NCI-H748 (cell line): ENCODE measurements around the gene ZNF575.
A peak's percentile ranks its signal among the peaks of the same experiment; 100 is the strongest.

Source experiments
- DNase-seq: peaks from one replicate; lab custom pipeline; 2025; ENCODE audit not compliant: unreplicated experiment; lab: John Stamatoyannopoulos, UW

Gene ZNF575, protein sequence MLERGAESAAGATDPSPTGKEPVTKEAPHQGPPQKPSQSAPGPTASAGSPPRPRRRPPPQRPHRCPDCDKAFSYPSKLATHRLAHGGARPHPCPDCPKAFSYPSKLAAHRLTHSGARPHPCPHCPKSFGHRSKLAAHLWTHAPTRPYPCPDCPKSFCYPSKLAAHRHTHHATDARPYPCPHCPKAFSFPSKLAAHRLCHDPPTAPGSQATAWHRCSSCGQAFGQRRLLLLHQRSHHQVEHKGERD

GRCh38 chr19:43532962-43533545 lies at the start of gene ZNF575:
TSS of gene ZNF575 (plus strand) at chr19:43533188. CDS start at chr19:43534423, 1,235 bp downstream.
- peak; percentile 99 for DNase-seq

DNA sequence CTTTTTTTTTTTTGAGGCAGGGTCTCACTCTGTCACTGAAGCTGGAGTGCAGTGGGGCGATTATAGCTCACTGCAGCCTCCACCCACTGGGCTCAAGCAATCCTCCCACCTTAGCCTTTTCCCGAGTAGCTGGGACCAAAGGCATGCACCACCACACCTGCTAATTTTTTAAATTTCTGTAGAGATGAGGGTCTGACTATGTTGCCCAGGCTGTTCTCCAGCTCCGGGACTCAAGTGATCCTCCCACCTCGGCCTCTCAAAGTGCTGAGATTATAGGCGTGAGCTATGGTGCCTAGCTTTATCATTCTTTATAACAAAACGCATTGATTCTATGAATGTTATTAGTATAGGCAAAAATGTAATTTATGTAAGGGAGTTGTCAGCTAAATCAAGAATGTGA lies 49.7 kb upstream of the ZNF575 start:
- DNase-seq: no peak

DNA sequence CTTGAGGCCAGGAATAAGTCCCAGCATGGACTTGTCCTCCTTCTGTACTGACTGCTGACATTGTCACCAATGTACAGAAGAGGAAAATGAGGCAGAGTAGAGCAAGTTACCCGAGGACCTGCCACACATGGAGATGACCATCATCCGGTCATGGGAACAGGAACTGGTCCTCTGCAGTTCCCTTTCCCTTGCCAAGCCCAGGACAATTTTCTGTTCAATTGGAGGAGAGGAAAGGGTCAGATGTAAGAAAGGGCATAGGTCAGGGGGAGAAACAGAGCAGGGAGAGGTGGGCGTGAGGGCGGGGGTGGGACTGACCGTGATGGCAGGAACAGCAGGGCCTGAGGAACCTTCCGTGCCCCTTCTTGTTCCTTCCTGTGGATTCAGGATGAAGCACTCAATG lies 47.0 kb upstream of the ZNF575 start:
- DNase-seq: no peak

DNA sequence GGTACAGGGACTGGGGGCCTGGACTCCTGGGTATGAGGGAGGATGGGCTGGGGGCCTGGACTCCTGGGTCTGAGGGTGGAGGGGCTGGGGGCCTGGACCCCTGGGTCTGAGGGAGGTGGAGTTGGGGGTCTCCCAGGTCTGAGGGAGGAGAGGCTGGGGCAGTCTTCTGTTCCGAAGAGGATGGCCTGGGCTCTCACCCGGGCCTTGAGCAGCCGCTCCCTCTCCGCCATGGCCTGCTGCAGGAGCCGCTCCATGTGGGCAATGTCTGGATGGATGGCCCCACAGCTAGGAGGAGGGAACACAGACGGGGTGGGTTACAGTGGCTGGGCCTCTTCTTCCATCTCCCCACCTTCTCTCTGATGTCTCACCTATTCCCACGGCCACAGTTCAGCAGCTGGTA lies 46.6 kb upstream of the ZNF575 start:
- no peak for DNase-seq

DNA sequence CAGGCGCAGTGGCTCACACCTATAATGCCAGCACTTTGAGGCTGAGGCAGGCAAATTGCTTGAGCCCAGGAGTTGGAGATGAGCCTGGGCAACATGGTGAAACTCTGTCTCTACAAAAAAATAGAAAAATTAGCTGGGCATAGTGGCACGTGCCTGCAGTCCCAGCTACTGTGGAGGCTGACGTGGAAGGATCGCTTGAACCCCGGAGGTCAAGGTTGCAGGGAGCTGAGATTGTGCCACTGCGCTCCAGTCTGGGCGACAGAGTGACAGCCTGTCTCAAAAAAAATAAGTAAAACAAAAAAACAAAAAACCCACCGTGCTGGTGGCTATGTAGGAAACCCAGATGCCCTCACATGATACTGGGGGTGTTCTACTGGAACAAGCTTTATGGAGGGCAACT lies 44.8 kb upstream of the ZNF575 start:
- no peak for DNase-seq

DNA sequence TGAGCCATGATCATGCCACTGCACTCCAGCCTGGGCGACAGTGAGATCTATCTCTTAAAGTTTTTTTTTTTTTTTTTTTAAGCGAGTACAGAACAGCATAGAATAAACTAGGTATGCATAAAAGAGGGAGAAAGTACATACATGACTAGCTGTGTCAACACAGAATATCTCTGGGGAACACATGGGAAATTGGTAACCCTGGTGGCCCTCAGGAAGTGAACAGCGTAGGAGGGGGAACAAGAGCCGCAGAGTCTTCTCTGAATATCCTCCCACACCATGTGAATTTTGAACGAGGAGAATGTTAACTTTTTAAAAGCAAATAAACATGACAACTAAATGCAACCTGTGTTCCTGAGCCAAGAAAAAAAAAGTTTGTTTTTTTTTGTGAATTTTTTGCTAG lies 43.7 kb upstream of the ZNF575 start:
- DNase-seq: no peak

DNA sequence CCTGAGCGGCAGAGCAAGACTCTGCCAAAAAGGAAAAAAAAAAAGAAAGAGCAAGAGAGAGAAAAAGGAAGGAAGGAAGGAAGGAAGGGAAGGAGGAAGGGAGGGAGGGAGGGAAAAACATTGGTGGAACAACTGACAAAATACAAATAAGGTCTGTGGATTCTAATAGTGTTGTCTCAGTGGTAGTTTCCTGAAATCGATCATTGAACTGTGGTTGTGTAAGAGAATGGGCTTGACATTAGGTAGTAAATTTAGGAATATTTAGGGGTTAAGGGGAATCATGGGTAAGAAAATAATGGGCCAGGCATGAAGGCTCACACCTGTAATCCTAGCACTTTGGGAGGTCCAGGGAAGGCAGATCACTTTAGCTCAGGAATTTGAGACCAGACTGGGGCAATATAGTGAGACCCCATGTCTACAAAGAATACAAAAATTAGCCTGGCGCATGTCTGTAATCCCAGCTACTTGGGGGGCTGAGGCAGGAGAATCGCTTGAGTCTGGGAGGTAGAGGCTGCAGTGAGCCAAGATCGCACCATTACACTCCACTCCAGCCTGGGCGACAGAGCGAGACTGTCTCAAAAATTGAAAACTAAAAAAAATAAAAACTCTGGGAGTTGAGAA lies 42.9 kb upstream of the ZNF575 start:
- DNase-seq: no peak

DNA sequence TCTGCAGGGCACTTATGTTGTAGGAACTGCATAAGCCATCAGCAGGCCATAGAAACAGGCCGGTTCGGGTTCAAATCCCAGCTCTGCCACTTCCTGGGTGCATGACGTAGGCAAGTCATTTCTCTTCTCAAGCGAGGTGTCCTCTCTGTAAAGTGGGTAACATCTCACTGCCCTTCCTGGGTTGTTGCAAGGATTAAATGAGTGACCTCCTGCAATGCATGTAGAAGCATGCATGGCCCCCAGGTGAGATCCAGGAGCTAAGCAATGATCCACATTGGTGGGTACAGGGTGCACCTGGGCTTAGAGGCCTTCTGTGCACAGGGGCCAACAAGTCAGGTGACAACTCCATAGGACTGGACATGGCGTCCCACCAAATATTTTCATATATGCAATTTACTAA lies 42.2 kb upstream of the ZNF575 start:
- no peak for DNase-seq

DNA sequence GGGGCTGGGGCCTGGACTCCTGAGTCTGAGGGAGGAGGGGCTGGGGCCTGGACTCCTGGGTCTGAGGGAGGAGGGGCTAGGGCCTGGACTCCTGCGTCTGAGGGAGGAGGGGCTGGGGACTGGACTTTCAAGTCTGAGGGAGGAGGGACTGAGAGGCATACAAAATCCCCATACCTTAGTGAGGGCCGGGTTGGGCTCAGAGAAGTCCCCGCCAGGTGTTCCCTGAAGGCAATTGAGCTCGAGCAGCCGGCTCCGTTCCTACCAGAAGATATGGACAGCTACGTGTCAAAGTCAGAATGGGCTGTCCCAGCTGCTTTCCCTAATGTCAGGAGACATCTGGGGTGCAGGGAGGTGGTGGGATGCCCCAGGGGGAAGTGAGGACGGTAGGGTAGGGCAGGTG lies 37.9 kb upstream of the ZNF575 start:
- DNase-seq: no peak

DNA sequence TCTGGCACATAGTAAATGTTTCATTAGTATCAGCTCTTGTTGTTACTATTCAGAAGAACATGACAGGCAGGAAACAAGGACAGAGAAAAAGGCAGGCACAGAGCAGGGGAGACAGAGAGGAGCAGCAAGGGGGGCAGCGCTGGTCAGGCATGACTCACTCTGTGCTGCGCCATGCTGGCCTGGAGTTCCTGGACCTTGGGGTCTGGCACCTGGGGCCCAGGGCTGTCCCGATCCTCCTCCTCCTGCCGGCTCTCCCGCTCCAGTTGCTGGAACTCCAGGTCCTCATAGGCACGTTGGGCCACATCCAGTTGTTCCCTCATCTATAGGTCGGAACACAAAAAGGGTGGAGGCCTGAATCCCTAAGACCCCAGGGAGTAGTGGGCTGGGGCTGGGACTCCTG lies 36.0 kb upstream of the ZNF575 start:
- no peak for DNase-seq

- DNase-seq: no peak
Observed at GRCh38 chr19:43498233-43498842, 34.6 kb upstream of the ZNF575 start.

- DNase-seq: no peak
Observed at GRCh38 chr19:43499042-43499441, 33.9 kb upstream of the ZNF575 start.

DNA sequence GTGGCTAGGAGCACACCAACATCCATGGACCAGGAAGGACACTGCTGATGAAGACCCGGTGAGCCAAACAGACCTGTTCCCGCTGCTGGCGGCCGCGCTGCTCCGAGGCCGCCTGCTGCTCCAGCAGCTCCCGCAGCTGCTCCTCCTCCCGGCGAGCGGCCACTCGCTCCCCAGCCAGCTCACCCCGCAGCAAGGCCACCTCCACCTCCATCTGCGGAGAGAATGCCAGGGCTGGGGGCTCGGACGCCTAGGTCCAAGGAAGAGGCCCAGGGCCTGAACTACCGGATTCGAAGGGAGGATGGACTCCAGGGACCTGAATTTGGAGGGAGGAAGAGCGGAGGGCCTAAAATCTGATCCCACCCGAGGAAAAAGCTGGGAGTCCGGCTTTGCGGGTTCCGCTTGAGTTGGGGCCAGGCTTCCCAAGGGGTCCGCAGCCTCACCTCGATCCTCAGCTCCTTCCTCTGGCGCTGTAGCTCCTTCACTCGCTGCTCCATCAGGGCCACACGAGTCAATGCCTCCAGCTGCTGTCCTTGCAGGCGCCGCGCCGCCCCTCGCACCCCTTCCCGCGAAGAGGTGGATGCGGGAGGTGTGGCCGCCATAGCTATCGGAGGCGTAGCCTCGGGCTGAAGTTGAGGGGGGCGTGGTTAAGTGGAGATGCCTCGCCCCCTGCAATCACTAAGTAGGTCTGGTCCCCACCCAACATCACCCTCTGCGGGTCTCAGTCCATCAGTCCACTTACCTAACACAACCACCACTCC lies 31.1 kb upstream of the ZNF575 start:
- no peak for DNase-seq

DNA sequence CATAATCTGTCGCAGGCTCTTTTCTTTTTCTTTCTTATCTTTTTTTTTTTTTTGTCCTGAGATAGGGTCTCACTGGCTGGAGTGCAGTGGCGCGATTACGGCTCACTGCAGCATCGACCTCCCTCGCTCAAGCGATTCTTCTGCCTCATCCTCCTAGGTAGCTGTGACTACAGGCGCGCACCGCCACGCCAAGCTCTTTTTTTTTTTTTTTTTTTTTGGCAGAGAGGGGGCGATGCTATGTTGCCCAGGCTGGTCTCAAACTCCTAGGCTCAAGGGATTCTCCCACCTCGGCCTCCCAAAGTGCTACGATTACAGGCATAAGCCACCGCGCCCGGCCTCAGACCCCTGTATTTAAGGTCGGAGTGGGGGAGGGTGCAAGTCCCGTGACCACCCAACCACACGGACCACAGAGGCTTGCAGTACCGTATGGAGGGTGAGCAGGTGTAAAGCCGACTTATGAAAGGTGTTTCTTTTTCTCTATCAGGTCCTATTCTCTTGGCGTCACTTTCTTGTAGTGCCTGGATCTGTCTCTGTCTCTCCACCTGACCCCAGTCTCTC lies 30.5 kb upstream of the ZNF575 start:
- DNase-seq: no peak

DNA sequence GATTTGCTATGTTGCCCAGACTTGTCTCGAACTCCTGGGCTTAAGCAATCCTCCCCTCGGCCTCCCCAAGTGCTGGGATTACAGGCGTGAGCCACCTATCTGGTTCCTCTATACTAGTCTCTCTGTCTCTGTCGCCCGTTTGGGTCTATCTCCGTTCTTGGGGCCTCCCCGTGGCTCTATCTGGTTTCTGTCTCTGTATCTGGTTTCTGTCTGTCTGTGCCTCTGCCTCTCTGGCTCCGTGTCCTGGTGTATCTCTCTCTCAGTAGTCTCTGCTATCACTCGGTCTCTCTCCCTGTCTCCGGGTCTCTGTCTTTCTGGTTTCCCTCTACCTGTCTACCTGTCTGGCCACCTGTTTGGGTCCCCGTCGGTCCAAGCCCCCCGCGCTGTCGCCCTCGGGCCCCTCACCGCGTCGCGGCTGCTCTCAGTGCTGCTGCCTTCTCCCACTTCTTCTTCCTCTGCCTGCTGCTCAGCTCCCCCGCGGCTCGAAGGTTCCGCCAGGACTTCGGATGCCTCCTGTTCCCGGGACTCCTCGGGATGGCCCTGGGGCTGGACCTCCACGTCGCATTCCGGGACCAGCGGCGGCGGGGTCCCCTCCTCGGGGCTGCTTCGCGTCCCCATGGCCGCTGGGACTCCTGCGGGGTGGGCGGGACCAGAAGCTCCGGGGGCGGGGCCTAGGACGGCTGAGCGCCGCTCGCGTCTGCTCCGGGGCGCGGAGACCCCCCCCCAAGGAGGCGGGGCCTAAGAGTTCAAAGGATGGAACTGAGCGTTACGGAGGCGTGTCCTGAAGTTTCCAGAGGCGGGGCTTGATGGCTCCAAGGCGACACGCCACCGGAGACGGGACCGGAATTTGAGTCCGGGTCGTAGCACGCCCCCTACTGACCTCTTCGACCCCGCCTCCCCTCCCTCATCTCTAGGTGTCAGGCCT lies 29.2 kb upstream of the ZNF575 start:
- DNase-seq: peak; percentile 95

GRCh38 chr19:43504426-43505185 lies 28.4 kb upstream of the ZNF575 start, which contains the start of gene PHLDB3:
TSS of gene PHLDB3 (minus strand) at chr19:43504746. CDS start at chr19:43504118, 628 bp downstream.
- peak; percentile 81 for DNase-seq

DNA sequence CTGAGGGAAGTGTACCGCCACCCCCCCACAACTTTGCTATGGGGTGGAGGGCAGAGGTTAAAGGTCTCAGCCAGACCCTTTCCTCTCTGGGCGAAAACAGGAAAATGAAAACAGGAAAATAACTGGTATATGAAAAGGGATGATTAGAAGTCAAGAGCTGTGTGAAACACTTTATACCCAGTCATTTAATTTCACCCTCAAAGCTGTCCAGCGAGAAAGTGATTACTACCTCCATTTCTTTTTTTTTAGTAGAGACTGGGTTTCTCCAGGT lies 27.9 kb upstream of the ZNF575 start:
- no peak for DNase-seq

DNA sequence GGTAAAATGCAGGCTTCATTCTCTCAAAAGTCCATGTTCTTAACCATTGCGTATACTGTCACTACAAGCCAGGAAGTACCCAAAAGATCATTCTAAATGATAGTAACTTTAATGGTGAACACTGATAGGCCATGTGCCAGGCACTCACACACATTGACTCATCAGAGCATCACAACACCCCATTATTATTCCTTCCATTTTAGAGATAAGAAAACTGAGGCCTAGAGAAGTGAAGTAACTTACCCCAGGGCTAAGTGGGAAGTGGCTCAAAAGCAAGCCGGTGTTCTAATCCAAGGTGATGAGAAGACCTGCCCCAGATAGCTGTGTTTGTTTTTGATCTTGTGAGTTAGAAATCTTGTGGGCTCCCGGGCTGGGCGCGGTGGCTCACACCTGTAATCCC lies 27.0 kb upstream of the ZNF575 start:
- no peak for DNase-seq

GRCh38 chr19:43506629-43507028 lies 26.4 kb upstream of the ZNF575 start:
- no peak for DNase-seq

GRCh38 chr19:43507880-43508279 lies 25.1 kb upstream of the ZNF575 start:
- DNase-seq: no peak
